ENCODE results near the gene TTR.

Gene TTR

DNA sequence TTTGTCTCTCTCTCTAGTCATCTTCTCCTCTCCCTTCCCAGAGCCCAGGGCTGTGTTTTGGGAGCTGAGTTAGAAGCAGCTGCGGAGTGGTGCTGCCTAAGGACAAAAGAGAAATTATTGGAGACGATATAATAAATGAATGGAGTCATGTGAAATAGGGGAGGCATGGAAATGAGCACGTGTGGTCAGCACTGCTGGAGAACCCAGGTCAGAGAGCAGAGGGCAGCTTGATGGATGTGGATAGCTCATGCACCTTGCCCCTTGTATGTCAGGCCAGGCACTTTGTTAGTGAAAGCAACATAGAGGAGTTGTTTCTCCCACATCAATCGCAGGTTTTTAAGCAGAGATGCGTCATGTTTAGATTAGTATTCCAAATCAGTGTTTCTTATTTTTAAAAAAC lies 15.7 kb downstream of the TTR start:
- H3K4ac ChIP-seq (ENCODE audit: low read length): no peak overlapping the region
- no peaks in the 10 kb centered on the region for H3K9me3 ChIP-seq (replicated peaks in 1 of 2; ENCODE audit: control insufficient read depth in 2 of 2, insufficient read depth in 1 of 2, low read depth in 1 of 2, low read length in 2 of 2)
- no peak overlapping the region for H2BK12ac ChIP-seq (ENCODE audit: low read length)
- H3K27me3 ChIP-seq (ENCODE audit: control insufficient read depth in 3 of 3, insufficient read depth in 3 of 3, low read depth in 1 of 3, low read length in 3 of 3): no peaks in the 10 kb centered on the region
- no peak overlapping the region for H2AFZ ChIP-seq (ENCODE audit: low read length)
- no peak overlapping the region for H3K14ac ChIP-seq (ENCODE audit: low read length)
- no peak overlapping the region for H3K27ac ChIP-seq (replicated peaks; ENCODE audit: low read length)
- H2BK120ac ChIP-seq (ENCODE audit: low read depth, low read length): no peak overlapping the region
- H4K8ac ChIP-seq (ENCODE audit: low read depth, low read length): no peak overlapping the region
- H3K9ac ChIP-seq (ENCODE audit: low read depth, low read length, poor library complexity): no peak overlapping the region
- H3K4me3 ChIP-seq (ENCODE audit: low read length in 2 of 2): no peak overlapping the region
- no peak overlapping the region for H3K4me2 ChIP-seq (ENCODE audit: insufficient read depth, low read length, poor library complexity, severe bottlenecking)
- H3K4me1 ChIP-seq (ENCODE audit: control insufficient read depth in 2 of 2, insufficient read depth in 1 of 2, low read depth in 1 of 2, low read length in 2 of 2): no peaks in the 10 kb centered on the region
- H3K79me1 ChIP-seq (ENCODE audit: low read depth, low read length): no peaks in the 10 kb centered on the region
- no peak overlapping the region for H4K91ac ChIP-seq (ENCODE audit: low read depth, low read length, poor library complexity)
- no peak for DNase-seq (ENCODE audit: low spot score)
- no CpG with 5 or more reads among the region's 5 CpGs for WGBS, 2 donors (ENCODE audit: extremely low coverage in 2 of 2, insufficient read length in 2 of 2, insufficient replicate concordance in 1 of 2)
- H3K18ac ChIP-seq (ENCODE audit: low read length): no peak overlapping the region
- H3K36me3 ChIP-seq (replicated peaks in 1 of 2; ENCODE audit: control insufficient read depth in 2 of 2, insufficient read depth in 2 of 2, low read length in 2 of 2): no peaks in the 10 kb centered on the region
- H2AK5ac ChIP-seq (ENCODE audit: low read depth, low read length): no peak overlapping the region
- no peak overlapping the region for H2BK5ac ChIP-seq (ENCODE audit: low read length)
- H2BK15ac ChIP-seq (ENCODE audit: low read length): no peak overlapping the region
- H3K23ac ChIP-seq (ENCODE audit: low read depth, low read length, poor library complexity): no peak overlapping the region

DNA sequence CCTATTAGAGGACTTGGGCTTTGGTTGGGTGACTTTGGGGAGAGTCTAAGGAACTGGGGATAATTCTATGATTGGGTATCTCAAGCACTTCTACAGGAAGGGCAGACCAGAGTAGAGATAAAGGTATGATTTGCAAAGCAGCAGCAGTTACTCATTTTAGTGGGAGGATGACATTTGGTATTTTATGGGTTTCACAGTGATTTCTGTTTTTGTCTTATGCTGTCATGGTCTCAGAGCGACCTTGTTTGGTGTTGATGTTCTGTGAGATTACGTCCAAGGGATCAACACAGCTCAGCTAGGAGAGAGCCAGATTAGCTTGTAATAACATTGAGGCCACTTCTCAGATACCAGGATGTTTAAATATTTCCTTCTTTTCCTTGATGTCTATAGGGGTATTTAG lies 18.2 kb downstream of the TTR start:
- H3K14ac ChIP-seq (ENCODE audit: low read length): no peak overlapping the region
- H2BK120ac ChIP-seq (ENCODE audit: low read depth, low read length): no peak overlapping the region

DNA sequence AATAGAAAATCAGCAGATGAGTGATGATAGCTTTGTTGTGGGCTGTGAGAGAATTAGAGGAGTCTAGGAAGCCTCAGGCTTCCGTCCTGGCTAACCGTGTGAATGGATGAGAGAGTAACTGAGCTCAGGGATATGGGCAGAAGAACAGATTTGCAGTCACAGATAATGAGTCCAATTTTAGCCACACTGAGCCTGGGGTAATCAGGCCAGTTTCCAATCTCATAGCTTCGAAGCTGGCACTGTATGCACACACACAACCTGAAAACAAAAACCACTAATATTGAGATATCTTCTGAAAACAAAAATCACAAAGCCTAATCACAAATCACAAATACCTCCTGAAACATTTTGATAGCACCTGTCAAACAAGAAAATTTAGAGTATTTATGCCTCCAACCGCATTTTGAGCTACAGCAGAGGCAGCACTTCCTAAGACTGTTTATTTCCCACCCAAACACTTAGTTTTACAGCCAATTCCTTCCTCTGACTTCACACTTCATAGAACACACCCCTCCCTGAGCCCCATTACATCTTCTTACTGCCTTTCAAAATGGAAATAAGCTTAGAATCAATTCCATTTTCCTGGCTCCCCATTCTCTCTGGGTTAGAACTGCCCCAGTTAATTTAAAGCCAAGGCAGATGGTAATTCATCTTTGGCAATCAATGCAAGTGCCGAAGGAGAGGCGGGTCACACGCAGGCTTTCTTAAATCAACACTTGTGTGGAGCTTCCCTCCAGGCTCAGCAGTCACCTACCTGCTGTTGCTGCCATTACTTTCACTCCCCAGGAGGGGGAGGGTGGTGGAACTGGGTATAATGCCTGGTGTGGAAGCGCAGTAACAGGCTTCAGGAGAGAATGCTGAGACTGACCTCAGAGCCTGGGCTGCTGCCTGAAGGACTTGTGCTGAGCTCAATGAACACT lies 18.9 kb downstream of the TTR start:
- Histone ChIP-seq H2AK5ac (ENCODE audit: low read depth, low read length) (no peak overlapping the region), H2BK120ac (ENCODE audit: low read depth, low read length) (no peak overlapping the region), H3K27ac (replicated peaks; ENCODE audit: low read length) (no peak overlapping the region), H3K4ac (ENCODE audit: low read length) (no peak overlapping the region), H2BK5ac (ENCODE audit: low read length) (no peak overlapping the region), H3K79me1 (ENCODE audit: low read depth, low read length) (no peaks in the 10 kb centered on the region), H3K36me3 (replicated peaks in 1 of 2; ENCODE audit: control insufficient read depth in 2 of 2, insufficient read depth in 2 of 2, low read length in 2 of 2) (no peaks in the 10 kb centered on the region), H3K27me3 (ENCODE audit: control insufficient read depth in 3 of 3, insufficient read depth in 3 of 3, low read depth in 1 of 3, low read length in 3 of 3) (no peaks in the 10 kb centered on the region), H4K8ac (ENCODE audit: low read depth, low read length) (no peak overlapping the region), H3K9me3 (replicated peaks in 1 of 2; ENCODE audit: control insufficient read depth in 2 of 2, insufficient read depth in 1 of 2, low read depth in 1 of 2, low read length in 2 of 2) (no peaks in the 10 kb centered on the region), H3K4me3 (ENCODE audit: low read length in 2 of 2) (no peak overlapping the region), H3K18ac (ENCODE audit: low read length) (no peak overlapping the region), H2BK15ac (ENCODE audit: low read length) (no peak overlapping the region), H4K91ac (ENCODE audit: low read depth, low read length, poor library complexity) (no peak overlapping the region), H3K4me2 (ENCODE audit: insufficient read depth, low read length, poor library complexity, severe bottlenecking) (no peak overlapping the region), H2BK12ac (ENCODE audit: low read length) (no peak overlapping the region), H3K4me1 (ENCODE audit: control insufficient read depth in 2 of 2, insufficient read depth in 1 of 2, low read depth in 1 of 2, low read length in 2 of 2) (no peaks in the 10 kb centered on the region), H3K23ac (ENCODE audit: low read depth, low read length, poor library complexity) (no peak overlapping the region), H3K14ac (ENCODE audit: low read length) (no peak overlapping the region), H2AFZ (ENCODE audit: low read length) (peak overlapping the region; percentile 15), H3K9ac (ENCODE audit: low read depth, low read length, poor library complexity) (no peak overlapping the region)
- peak; percentile 17 for DNase-seq (ENCODE audit: low spot score)
- no CpG with 5 or more reads among the region's 8 CpGs for WGBS, 2 donors (ENCODE audit: extremely low coverage in 2 of 2, insufficient read length in 2 of 2, insufficient replicate concordance in 1 of 2)

More for the DNA sequence above, 18.2 kb downstream of the TTR start:
- Histone ChIP-seq H3K4me1 (ENCODE audit: control insufficient read depth in 2 of 2, insufficient read depth in 1 of 2, low read depth in 1 of 2, low read length in 2 of 2) (no peaks in the 10 kb centered on the region), H4K91ac (ENCODE audit: low read depth, low read length, poor library complexity) (no peak overlapping the region), H3K79me1 (ENCODE audit: low read depth, low read length) (no peaks in the 10 kb centered on the region), H2AK5ac (ENCODE audit: low read depth, low read length) (no peak overlapping the region), H4K8ac (ENCODE audit: low read depth, low read length) (no peak overlapping the region), H2BK5ac (ENCODE audit: low read length) (no peak overlapping the region), H3K9ac (ENCODE audit: low read depth, low read length, poor library complexity) (no peak overlapping the region), H3K4me3 (ENCODE audit: low read length in 2 of 2) (no peak overlapping the region), H2BK15ac (ENCODE audit: low read length) (no peak overlapping the region), H3K36me3 (replicated peaks in 1 of 2; ENCODE audit: control insufficient read depth in 2 of 2, insufficient read depth in 2 of 2, low read length in 2 of 2) (no peaks in the 10 kb centered on the region), H3K18ac (ENCODE audit: low read length) (no peak overlapping the region), H3K9me3 (replicated peaks in 1 of 2; ENCODE audit: control insufficient read depth in 2 of 2, insufficient read depth in 1 of 2, low read depth in 1 of 2, low read length in 2 of 2) (no peaks in the 10 kb centered on the region), H3K23ac (ENCODE audit: low read depth, low read length, poor library complexity) (no peak overlapping the region), H3K4me2 (ENCODE audit: insufficient read depth, low read length, poor library complexity, severe bottlenecking) (no peak overlapping the region), H2BK12ac (ENCODE audit: low read length) (no peak overlapping the region), H3K4ac (ENCODE audit: low read length) (no peak overlapping the region), H3K27ac (replicated peaks; ENCODE audit: low read length) (no peak overlapping the region), H3K27me3 (ENCODE audit: control insufficient read depth in 3 of 3, insufficient read depth in 3 of 3, low read depth in 1 of 3, low read length in 3 of 3) (no peaks in the 10 kb centered on the region), H2AFZ (ENCODE audit: low read length) (no peak overlapping the region)
- no CpG with 5 or more reads among the region's 2 CpGs for WGBS, 2 donors (ENCODE audit: extremely low coverage in 2 of 2, insufficient read length in 2 of 2, insufficient replicate concordance in 1 of 2)
- DNase-seq (ENCODE audit: low spot score): no peak

DNA sequence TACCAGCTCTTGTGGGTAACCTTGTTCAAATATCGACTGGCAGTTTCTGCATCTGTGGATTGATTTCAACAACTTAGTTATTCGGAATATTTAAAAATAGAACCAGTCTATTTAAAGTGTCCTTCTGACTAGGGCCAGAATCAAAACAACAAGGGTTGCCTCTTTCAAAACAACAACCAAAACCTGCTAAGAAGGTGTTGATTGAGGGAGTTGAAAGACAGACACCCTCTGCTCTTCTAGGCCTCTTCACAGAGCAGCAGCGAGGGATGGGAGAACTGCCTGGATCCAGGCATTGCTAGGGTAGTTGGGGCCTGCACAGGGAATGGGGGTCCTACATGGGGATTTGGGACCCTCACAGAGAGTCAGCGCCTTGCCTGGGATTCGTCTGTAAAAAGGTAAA lies 19.8 kb downstream of the TTR start:
- Histone ChIP-seq H3K4me1 (ENCODE audit: control insufficient read depth in 2 of 2, insufficient read depth in 1 of 2, low read depth in 1 of 2, low read length in 2 of 2) (no peaks in the 10 kb centered on the region), H2AK5ac (ENCODE audit: low read depth, low read length) (no peak overlapping the region), H3K9ac (ENCODE audit: low read depth, low read length, poor library complexity) (no peak overlapping the region), H2BK120ac (ENCODE audit: low read depth, low read length) (no peak overlapping the region), H2BK12ac (ENCODE audit: low read length) (no peak overlapping the region), H3K27ac (replicated peaks; ENCODE audit: low read length) (no peak overlapping the region), H3K23ac (ENCODE audit: low read depth, low read length, poor library complexity) (no peak overlapping the region), H3K36me3 (replicated peaks in 1 of 2; ENCODE audit: control insufficient read depth in 2 of 2, insufficient read depth in 2 of 2, low read length in 2 of 2) (no peaks in the 10 kb centered on the region), H3K18ac (ENCODE audit: low read length) (no peak overlapping the region), H2BK15ac (ENCODE audit: low read length) (no peak overlapping the region), H4K8ac (ENCODE audit: low read depth, low read length) (no peak overlapping the region), H2BK5ac (ENCODE audit: low read length) (no peak overlapping the region), H3K14ac (ENCODE audit: low read length) (no peak overlapping the region), H4K91ac (ENCODE audit: low read depth, low read length, poor library complexity) (no peak overlapping the region), H3K4ac (ENCODE audit: low read length) (no peak overlapping the region), H3K27me3 (ENCODE audit: control insufficient read depth in 3 of 3, insufficient read depth in 3 of 3, low read depth in 1 of 3, low read length in 3 of 3) (no peaks in the 10 kb centered on the region), H3K9me3 (replicated peaks in 1 of 2; ENCODE audit: control insufficient read depth in 2 of 2, insufficient read depth in 1 of 2, low read depth in 1 of 2, low read length in 2 of 2) (no peaks in the 10 kb centered on the region), H3K4me2 (ENCODE audit: insufficient read depth, low read length, poor library complexity, severe bottlenecking) (no peak overlapping the region), H3K4me3 (ENCODE audit: low read length in 2 of 2) (no peak overlapping the region), H2AFZ (ENCODE audit: low read length) (no peak overlapping the region), H3K79me1 (ENCODE audit: low read depth, low read length) (no peaks in the 10 kb centered on the region)
- DNase-seq (ENCODE audit: low spot score): no peak
- no CpG with 5 or more reads among the region's 5 CpGs for WGBS, 2 donors (ENCODE audit: extremely low coverage in 2 of 2, insufficient read length in 2 of 2, insufficient replicate concordance in 1 of 2)

Measured in neuronal stem cell (in vitro differentiated cells).